ENCODE measurements around the gene EYA3. TPM values are rescaled to one million over a fixed set of nuclear protein-coding genes. Genes with fewer than 3 reads are reported as not detected.

The EYA3 gene
- total and polyA plus RNA-seq, 2 donors: 5.9 to 16.0 TPM

DNA sequence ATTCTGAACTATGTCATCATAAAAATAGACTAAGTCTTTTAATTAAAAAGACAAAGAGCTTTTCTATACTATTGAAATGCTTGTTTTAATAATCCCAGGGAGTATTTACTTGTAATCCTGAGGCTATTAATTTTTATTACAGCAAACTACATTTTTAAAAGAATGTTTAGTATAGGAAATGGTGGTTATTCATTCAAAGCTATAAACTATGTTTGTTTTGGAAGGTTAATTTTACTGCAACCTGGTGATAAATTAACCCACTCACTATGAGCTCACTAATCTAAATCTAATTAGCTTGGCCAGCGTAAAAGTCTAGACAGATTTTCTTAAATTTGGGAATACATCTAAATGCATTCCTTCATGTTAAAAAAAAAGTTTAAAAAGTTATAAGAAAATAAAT is 13.8 kb upstream of the EYA3 start:
- H3K27ac ChIP-seq (ENCODE audit: low read depth): no peak overlapping the region
- 98% methylated on average over 1 of the region's 1 CpG for WGBS

DNA sequence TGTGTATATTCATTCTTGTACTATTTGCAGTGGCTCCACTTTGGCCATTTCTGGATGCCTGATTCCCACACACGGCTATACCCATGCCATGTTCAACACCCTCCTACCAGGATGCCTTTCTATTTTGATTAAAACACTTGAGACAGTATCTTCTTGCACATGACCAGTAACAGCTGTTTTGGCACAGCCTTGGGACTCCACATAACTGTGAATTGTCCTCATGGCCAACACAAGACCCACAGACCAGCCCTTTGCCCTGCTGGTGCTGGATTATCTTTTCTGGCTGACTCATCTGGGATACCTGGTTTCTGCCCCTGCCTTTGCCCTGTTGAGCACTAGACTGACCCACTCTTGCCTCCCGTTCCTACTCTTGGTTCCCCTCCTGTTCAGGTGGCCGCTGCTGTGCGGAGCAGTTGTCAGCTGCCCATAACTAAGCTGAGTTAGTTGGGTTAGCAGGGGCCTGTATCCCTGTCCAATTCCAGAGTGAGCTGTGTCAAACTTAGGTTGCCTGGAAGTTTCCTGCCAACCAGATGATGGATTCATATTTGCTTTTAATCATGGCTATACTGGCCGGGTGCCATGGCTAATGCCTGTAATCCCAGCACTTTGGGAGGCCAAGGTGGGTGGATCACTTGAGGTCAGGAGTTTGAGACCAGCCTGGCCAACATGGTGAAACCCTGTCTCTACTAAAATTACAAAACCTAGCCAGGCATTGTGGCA is 10.8 kb upstream of the EYA3 start:
- H3K27ac ChIP-seq (ENCODE audit: low read depth): no peak overlapping the region
- DNase-seq (ENCODE audit: extremely low spot score): no peak
- no peaks in the 10 kb centered on the region for H3K36me3 ChIP-seq (ENCODE audit: insufficient read depth)
- H3K4me1 ChIP-seq (ENCODE audit: insufficient read depth): no peaks in the 10 kb centered on the region
- 86% methylated on average over 5 of the region's 5 CpGs for whole genome bisulfite sequencing
- no peak overlapping the region for H3K4me3 ChIP-seq (ENCODE audit: low read depth, low read length)

More for the DNA sequence above, 13.8 kb upstream of the EYA3 start:
- Histone ChIP-seq H3K4me1 (ENCODE audit: insufficient read depth) (no peaks in the 10 kb centered on the region), H3K36me3 (ENCODE audit: insufficient read depth) (no peaks in the 10 kb centered on the region), H3K4me3 (ENCODE audit: low read depth, low read length) (no peak overlapping the region)
- DNase-seq (ENCODE audit: extremely low spot score): no peak

DNA sequence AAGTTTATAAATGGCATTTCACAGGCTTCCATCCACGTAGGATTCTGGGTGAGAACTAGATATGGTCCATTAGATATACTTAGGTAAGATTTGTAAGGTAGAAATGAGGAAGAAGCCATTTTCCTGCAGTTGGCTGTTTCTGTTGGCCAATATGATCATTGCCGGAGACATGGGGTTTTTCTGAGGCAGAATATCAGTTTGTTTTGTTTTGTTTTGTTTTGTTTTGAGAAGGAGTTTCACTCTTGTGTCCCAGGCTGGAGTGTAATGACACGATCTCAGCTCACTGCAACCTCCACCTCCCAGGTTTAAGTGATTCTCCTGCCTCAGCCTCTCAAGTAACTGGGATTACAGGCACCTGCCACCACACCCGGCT is 8.7 kb upstream of the EYA3 start:
- no peaks in the 10 kb centered on the region for H3K4me1 ChIP-seq (ENCODE audit: insufficient read depth)
- no peaks in the 10 kb centered on the region for H3K36me3 ChIP-seq (ENCODE audit: insufficient read depth)
- H3K27ac ChIP-seq (ENCODE audit: low read depth): no peak overlapping the region
- DNase-seq (ENCODE audit: extremely low spot score): no peak
- WGBS: 77% methylated on average over 4 of the region's 4 CpGs
- H3K4me3 ChIP-seq (ENCODE audit: low read depth, low read length): no peak overlapping the region

DNA sequence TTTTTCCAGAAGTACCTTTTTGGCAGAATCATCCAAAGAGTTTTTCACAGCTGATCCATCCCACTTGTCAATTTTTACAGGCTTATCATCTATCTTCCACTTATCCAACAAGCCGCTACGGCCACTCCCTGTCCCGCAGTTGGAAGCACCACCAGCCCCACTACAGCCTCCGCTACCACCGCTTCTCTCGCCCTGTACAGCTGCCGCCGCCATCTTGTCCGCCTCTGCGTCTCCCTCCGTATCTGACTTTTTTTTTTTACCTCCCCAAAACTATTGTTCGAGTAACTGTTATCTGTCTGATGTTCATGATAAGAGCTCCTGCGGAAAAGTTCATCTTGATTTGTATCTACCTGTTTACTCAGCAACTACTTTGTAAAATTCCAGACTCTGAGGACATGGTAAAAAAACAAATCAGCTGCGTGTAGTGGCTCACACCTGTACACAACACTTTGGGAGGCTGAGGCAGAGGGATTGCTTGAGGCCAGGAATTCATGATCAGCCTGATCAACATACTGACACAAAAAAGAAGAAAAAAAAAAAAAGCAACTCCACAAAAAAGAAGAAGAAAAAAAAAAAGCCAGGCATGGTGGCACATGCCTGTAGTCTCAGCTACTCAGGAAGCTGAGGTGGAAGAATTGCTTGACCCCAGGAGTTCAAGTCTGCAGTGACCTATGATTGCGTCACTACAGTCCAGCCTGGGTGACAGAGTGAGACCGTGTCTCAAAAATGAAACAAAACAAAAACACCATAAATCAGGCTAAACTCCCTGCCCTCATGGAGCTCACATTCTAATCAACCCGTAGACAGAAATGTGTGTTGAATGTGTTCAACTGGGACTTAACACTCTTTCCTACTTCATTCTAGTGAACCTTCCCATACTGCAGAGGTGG is 8.0 kb upstream of the EYA3 start:
- no peak for DNase-seq (ENCODE audit: extremely low spot score)
- Histone ChIP-seq H3K4me3 (ENCODE audit: low read depth, low read length) (no peak overlapping the region), H3K27ac (ENCODE audit: low read depth) (no peak overlapping the region), H3K36me3 (ENCODE audit: insufficient read depth) (no peaks in the 10 kb centered on the region), H3K4me1 (ENCODE audit: insufficient read depth) (no peaks in the 10 kb centered on the region)
- WGBS: 83% methylated on average over 17 of the region's 17 CpGs

DNA sequence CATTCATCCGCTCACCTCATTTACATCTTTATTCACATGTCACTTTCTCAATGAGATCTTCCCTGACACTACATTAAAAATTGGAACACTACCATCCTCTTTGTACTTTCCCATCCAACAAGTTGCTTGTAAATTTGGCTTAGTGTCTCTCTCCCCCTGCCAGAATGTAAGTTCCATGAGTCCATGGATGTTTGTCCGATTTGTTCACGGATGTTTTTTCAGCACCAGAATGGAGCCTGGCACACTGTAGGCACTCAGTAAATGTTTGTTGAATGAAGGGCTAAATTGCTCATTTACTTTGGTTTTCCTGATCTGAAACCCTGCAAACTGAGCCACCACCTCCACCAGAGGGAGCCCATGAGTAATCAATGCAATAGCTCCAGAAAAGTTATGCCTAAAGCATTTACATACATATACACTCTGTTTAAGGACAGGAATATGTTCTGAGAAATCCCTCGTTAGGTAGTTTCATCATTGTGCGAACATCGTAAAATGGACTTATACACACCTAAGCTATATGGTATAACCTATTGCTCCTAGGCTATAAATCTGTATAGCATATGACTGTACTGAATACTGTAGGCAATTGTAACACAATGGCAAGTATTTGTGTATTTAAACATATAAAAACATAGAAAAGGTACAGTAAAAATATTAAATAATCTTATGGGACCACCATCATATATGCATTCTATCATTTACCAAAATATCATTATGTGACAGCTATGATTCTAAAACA is 2.8 kb upstream of the EYA3 start:
- no peak overlapping the region for H3K4me3 ChIP-seq (ENCODE audit: low read depth, low read length)
- H3K4me1 ChIP-seq (ENCODE audit: insufficient read depth): peaks cover 2% of the 10 kb centered on the region
- no peak for DNase-seq (ENCODE audit: extremely low spot score)
- H3K36me3 ChIP-seq (ENCODE audit: insufficient read depth): no peaks in the 10 kb centered on the region
- 38% methylated on average over 6 of the region's 6 CpGs for WGBS
- no peak overlapping the region for H3K27ac ChIP-seq (ENCODE audit: low read depth)

DNA sequence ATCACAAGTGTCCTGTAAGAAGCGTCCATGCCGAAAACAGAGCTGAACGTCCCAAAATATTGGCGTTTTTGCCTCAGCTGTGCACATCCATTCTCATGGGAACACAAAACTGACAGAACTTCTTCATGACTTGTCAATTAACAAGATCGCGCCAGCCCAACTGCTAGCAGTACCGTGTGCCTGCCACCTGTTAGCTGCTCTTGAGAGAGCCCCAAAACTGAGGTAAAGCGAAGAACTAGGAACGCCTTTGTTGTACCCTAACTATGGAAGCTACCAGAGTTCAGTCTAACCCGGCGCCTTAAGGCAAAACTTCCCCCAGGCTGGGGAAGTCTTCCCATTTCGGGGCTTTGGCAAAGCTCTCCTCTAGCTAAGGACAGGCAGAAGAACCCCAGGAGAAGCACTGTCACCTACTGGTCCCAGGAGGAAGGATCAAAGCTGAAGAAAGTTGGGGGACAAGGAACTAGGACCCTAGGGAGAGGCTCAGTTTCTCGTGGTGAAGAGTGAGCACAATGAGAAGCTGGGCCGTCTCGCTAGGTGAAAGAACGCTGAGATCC is 719 bp downstream of the EYA3 start:
- Histone ChIP-seq H3K4me1 (ENCODE audit: insufficient read depth) (peaks cover 2% of the 10 kb centered on the region), H3K4me3 (ENCODE audit: low read depth, low read length) (peak overlapping the region; percentile 52), H3K27ac (ENCODE audit: low read depth) (peak overlapping the region; percentile 80), H3K36me3 (ENCODE audit: insufficient read depth) (no peaks in the 10 kb centered on the region)
- DNase-seq (ENCODE audit: extremely low spot score): no peak
- 3% methylated on average over 16 of the region's 16 CpGs for whole genome bisulfite sequencing

DNA sequence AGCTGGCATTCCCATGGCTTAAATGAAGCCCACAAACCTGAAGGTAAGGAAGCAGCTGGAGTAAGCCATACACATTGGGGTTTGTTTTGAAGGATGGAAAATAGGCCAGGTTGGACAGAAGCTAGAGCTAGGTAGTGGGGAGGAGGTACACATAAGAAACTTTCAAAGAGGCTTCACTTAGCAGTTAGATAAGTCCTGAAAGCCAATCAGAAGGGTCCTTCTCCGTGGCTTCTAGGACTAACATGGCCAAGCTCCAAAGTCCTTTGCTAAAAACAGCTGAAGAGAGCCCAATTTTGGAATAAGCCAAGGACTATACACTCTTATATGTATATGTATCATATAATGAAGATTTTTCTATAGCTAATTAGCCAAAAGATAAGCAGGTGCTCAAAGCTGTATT is 1.8 kb downstream of the EYA3 start:
- no peak for DNase-seq (ENCODE audit: extremely low spot score)
- H3K27ac ChIP-seq (ENCODE audit: low read depth): no peak overlapping the region
- peaks cover 2% of the 10 kb centered on the region for H3K4me1 ChIP-seq (ENCODE audit: insufficient read depth)
- WGBS: 71% methylated on average over 1 of the region's 1 CpG
- H3K4me3 ChIP-seq (ENCODE audit: low read depth, low read length): no peak overlapping the region
- no peaks in the 10 kb centered on the region for H3K36me3 ChIP-seq (ENCODE audit: insufficient read depth)

DNA sequence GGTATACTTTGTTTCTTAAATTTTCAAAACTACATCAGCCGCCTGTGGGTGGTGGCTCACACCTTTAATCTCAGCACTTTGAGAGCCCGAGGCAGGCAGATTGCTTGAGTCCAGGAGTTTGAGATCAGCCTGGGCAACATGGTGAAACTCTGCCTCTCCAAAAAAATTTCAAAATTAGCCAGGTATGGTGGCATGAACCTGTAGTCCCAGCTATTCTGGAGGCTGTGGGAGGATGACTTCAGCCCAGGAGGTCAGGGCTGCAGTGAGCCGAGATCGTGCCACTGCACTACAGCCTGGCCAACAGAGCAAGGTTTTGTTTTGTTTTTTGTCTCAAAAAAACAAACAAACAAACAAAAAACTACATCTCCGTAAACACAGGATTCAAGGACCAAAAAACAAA is 3.3 kb downstream of the EYA3 start:
- peaks cover 2% of the 10 kb centered on the region for H3K4me1 ChIP-seq (ENCODE audit: insufficient read depth)
- no peaks in the 10 kb centered on the region for H3K36me3 ChIP-seq (ENCODE audit: insufficient read depth)
- WGBS: 81% methylated on average over 5 of the region's 5 CpGs
- no peak overlapping the region for H3K4me3 ChIP-seq (ENCODE audit: low read depth, low read length)
- no peak overlapping the region for H3K27ac ChIP-seq (ENCODE audit: low read depth)
- DNase-seq (ENCODE audit: extremely low spot score): no peak

DNA sequence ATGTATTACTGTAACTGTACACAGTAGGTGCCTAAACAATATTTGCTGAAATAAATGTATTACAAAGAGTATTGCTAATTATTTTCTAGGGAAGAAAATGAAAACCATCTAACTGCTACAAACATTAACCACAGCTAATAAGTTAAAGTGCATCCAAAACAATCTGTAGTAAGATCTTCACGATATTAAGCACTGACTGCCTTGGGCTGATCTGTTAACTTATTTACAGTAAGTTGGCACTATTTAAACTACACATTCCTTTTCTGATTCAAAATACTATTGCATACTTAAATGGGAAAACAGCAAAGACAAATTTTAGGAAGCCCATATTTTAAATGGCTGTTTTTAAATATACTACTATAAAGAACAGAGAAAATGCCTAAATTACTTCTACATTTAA is 4.5 kb downstream of the EYA3 start:
- Histone ChIP-seq H3K4me3 (ENCODE audit: low read depth, low read length) (no peak overlapping the region), H3K36me3 (ENCODE audit: insufficient read depth) (peaks cover 3% of the 10 kb centered on the region), H3K27ac (ENCODE audit: low read depth) (no peak overlapping the region), H3K4me1 (ENCODE audit: insufficient read depth) (peaks cover 2% of the 10 kb centered on the region)
- no peak for DNase-seq (ENCODE audit: extremely low spot score)
- WGBS: 76% methylated on average over 1 of the region's 1 CpG

DNA sequence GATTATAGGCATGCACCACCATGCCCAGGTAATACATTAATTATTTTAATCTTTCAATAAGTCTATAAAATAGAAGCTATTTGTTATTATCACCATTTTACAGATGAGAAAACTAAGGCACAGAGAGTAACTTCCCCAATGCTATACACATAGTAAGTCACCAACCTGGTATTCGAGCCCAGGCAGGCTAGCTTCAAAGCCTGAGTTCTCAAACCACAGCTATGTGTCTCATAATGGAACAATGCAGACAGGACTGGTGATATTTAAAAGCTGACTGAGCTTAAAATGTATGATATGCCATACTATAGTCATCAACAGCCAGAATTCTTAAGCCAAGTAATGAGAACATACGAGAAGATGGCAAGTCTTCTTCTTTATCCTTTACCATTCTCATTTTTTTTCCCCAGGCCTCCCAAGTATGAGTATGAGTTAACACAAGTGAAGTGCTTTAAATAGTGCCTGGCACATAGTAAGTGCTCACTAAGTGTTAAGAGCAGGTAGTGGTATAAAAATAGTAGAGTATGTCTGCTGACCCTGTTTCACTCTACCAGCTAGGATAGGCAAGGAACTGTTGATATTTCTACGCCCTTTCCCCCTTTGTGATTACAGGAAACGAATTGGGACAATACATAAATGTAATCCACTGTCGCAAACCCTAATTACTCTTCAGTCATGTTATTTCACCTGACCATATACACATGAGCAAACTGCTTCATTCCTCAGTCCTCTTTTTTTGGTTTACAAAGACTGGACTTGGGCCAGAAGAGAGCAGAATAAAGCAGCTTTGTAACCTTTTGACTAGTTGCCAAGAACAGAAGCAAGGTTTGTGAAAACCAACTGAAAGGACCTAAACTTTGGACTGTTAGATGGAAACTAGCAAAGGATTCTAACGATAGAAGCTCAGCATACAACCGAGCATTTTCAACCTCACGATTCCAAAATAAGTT is 9.5 kb downstream of the EYA3 start:
- WGBS: 87% methylated on average over 8 of the region's 8 CpGs
- Histone ChIP-seq H3K4me1 (ENCODE audit: insufficient read depth) (no peaks in the 10 kb centered on the region), H3K36me3 (ENCODE audit: insufficient read depth) (peaks cover 3% of the 10 kb centered on the region), H3K27ac (ENCODE audit: low read depth) (no peak overlapping the region), H3K4me3 (ENCODE audit: low read depth, low read length) (no peak overlapping the region)
- DNase-seq (ENCODE audit: extremely low spot score): no peak

DNA sequence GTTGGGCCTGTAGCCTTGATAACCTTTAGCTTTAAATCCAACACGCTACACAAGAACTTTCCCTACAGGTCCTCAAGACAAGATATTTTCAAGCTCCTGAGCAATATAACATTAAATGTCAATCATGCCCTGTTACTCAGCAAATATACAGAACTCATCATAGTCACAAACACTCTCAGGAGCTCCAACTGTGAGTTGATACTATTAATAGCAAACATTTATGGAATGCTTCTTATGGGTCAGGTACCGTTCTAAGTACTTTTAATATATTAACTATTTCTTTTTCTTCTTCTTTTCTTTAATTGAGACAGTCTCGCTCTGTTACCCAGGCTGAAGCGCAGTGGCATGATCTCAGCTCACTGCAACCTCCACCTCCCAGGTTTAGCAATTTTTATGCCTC is 10.1 kb downstream of the EYA3 start:
- 89% methylated on average over 4 of the region's 4 CpGs for WGBS
- Histone ChIP-seq H3K27ac (ENCODE audit: low read depth) (no peak overlapping the region), H3K4me1 (ENCODE audit: insufficient read depth) (no peaks in the 10 kb centered on the region), H3K36me3 (ENCODE audit: insufficient read depth) (peaks cover 3% of the 10 kb centered on the region), H3K4me3 (ENCODE audit: low read depth, low read length) (no peak overlapping the region)
- no peak for DNase-seq (ENCODE audit: extremely low spot score)

DNA sequence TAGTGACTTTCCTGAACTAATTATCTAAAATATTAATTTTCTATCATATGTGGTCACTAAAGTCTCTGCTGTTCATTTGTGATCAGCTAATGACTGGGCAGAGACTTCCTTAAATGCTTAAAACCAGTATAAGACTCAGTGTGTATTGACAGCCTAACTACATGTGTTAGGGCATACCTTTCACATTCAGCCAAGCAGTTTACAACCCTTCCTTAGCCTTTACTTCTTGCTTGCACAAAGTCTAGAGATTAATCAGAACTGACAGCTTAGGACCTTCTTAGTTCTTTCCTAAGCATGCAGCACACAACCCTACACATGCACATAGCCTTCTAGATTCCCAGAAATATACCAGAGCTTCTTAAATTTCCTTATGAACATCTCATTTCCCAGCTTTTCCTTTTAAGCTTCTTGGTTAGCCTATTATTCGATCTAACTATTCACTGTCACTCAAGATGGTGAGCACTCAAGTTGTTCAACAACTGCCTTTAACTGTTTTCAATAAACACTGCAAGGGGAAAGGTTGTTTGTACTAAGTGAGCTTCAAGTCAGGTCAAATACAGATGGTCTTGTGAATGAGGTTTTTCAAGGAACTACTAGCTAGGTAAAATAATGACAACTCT is 13.4 kb downstream of the EYA3 start:
- no peak overlapping the region for H3K4me3 ChIP-seq (ENCODE audit: low read depth, low read length)
- H3K27ac ChIP-seq (ENCODE audit: low read depth): no peak overlapping the region
- DNase-seq (ENCODE audit: extremely low spot score): no peak
- H3K36me3 ChIP-seq (ENCODE audit: insufficient read depth): peaks cover 3% of the 10 kb centered on the region
- 80% methylated on average over 1 of the region's 1 CpG for WGBS
- H3K4me1 ChIP-seq (ENCODE audit: insufficient read depth): no peaks in the 10 kb centered on the region

Data from urinary bladder (tissue), 4 donors.